ENCODE measurements around the gene HERC5.
"Not testable (repeated sequence)": the region's sequence is repeated elsewhere in the genome, so short reads cannot be mapped to it uniquely, and the experiment has no call there.

The HERC5 gene

DNA sequence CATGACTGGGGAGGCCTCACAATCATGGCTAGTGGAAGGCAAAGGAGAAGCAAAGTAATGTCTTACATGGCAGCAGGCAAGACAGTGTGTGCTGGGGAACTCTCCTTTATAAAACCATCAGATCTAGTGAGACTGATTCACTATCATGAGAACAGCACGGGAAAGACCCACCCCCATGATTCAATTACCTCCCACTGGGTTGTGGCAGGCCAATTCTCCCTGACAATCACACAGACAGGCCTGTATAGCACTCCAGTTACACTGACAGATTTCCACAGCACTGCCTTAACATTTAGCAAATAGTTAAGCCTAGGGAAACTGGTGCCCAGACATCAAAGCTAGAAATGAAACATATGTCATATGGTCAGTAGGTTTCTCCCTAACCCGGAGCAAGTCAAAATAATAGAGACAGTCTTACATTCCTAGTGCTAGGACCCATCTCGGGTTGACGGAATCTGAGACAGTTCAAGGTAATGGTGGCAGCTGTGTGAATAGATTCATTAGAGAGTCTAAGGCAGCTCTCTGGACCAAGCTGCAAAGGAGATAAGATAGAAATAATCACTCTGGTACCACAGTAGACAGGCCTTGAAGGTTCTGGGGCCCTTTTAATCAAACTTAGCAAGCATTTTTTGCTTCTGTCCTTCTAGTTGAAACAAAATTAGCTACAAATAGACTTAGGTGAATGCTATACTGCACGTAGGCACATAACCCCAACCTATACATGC, 9.4 kb upstream of the HERC5 start:
- DNase-seq (ENCODE audit: extremely low read depth, low read depth): no peak
- TF ChIP-seq, protein P1, sequence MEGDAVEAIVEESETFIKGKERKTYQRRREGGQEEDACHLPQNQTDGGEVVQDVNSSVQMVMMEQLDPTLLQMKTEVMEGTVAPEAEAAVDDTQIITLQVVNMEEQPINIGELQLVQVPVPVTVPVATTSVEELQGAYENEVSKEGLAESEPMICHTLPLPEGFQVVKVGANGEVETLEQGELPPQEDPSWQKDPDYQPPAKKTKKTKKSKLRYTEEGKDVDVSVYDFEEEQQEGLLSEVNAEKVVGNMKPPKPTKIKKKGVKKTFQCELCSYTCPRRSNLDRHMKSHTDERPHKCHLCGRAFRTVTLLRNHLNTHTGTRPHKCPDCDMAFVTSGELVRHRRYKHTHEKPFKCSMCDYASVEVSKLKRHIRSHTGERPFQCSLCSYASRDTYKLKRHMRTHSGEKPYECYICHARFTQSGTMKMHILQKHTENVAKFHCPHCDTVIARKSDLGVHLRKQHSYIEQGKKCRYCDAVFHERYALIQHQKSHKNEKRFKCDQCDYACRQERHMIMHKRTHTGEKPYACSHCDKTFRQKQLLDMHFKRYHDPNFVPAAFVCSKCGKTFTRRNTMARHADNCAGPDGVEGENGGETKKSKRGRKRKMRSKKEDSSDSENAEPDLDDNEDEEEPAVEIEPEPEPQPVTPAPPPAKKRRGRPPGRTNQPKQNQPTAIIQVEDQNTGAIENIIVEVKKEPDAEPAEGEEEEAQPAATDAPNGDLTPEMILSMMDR (IDR thresholded peaks at IDR 0.05; ENCODE audit: low read depth, low read length, missing control alignments): no peak
- H3K4me3 ChIP-seq (replicated peaks; ENCODE audit: low read depth, low read length): no peak overlapping the region

DNA sequence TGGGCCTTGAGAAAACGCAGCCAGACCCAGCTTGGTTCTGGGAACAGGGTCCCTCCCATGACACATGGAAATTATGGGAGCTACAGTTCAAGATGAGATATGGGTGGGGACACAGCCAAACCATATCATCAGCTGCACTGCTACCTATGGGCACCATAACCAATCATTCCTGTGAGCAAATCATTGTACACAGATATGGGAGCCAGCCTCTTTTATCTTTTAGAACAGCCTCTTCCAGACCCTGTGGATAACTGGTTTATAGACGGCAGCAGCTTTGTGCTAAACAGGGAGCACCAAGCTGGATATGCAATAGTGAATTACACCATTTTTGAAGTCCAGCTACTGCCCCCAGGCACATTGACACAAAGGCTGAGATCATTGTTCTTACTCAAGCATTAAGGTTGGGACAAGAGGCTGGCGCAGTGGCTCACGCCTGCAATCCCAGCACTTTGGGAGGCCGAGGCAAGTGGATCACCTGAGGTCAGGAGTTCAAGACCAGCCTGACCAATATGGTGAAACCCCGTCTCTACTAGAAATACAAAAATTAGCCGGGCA, 8.6 kb upstream of the HERC5 start:
- not testable (repeated sequence) for DNase-seq (ENCODE audit: extremely low read depth, low read depth); H3K4me3 ChIP-seq (replicated peaks; ENCODE audit: low read depth, low read length)

DNA sequence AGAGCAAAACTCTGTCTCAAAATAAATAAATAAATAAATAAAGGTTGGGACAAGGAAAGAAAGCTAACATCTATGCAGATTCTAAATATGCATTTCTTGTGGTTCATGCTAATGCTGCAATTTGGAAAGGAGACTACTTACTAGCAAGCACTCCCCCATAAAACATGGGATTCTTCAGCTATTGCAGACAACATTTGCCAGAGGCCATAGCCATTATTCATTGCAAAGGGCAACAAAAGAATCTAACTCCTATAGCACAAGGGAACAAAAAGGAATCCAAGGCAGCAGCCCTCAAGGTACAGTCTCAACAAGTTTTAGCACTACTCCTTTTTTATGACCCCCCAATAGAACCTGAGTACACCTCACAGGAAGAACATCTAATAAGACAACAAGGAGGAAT, 8.0 kb upstream of the HERC5 start:
- TF ChIP-seq, protein P1 (IDR thresholded peaks at IDR 0.05; ENCODE audit: low read depth, low read length, missing control alignments): no peak
- no peak for DNase-seq (ENCODE audit: extremely low read depth, low read depth)
- no peak overlapping the region for H3K4me3 ChIP-seq (replicated peaks; ENCODE audit: low read depth, low read length)

DNA sequence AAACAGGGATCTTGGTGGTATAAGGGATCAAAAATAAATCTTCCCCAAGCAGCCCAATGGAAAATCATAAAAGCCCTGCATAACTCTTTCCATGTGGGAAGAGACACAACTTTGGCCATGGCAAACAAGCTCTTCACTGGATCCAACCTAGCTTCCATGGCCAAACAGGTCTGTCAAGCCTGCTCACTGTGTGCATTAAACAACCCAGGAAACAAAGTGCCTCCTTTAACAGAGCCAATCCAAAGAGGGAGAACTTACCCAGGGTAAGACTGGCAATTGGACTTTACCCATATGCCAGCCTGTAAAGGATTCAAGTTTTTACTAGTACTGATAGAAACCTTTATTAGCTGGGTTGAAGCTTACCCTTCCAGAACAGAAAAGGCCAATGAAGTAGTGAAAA, 7.6 kb upstream of the HERC5 start:
- TF ChIP-seq, protein P1 (IDR thresholded peaks at IDR 0.05; ENCODE audit: low read depth, low read length, missing control alignments): no peak
- no peak for DNase-seq (ENCODE audit: extremely low read depth, low read depth)
- H3K4me3 ChIP-seq (replicated peaks; ENCODE audit: low read depth, low read length): no peak overlapping the region

DNA sequence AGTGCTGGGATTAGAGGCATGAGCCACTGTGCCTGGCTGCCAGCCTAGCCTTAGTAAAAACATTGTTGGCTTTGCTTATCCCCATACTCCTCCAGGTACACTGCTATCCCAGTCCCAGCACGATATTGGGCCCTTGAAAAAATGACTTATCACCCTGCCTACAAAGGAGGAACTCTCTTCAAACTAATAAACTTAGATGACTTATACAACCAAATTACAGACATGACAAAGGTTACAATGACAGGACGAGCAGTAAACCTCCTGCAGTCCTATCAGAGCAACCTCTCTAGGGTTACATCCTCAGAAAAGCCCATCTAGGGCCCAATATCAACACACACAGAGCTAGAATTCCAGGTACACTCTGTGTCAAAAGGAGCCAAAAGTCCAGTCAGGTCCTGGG, 5.7 kb upstream of the HERC5 start:
- H3K4me3 ChIP-seq (replicated peaks; ENCODE audit: low read depth, low read length): no peak overlapping the region
- TF ChIP-seq, protein P1 (IDR thresholded peaks at IDR 0.05; ENCODE audit: low read depth, low read length, missing control alignments): no peak
- no peak for DNase-seq (ENCODE audit: extremely low read depth, low read depth)

DNA sequence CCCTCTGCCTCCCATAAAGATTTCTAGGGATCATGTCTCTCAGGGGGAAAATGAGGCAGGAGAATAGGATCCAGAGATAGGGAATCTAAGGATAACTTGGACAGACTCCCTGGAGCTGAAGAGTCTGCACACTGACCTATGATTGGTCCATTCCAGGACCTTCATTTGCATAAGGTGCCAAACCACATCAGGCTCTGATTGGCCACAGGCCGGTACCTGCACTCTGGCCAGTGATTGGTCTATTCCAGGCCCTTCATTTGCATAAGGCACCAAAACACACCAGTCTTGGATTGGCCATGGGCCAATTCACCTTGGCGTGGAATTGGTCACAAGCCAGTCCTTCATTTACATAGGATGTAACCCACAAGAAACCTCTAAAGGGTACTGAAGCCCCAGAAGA, 4.0 kb upstream of the HERC5 start:
- TF ChIP-seq, protein P1 (IDR thresholded peaks at IDR 0.05; ENCODE audit: low read depth, low read length, missing control alignments): no peak
- no peak overlapping the region for H3K4me3 ChIP-seq (replicated peaks; ENCODE audit: low read depth, low read length)
- no peak for DNase-seq (ENCODE audit: extremely low read depth, low read depth)

DNA sequence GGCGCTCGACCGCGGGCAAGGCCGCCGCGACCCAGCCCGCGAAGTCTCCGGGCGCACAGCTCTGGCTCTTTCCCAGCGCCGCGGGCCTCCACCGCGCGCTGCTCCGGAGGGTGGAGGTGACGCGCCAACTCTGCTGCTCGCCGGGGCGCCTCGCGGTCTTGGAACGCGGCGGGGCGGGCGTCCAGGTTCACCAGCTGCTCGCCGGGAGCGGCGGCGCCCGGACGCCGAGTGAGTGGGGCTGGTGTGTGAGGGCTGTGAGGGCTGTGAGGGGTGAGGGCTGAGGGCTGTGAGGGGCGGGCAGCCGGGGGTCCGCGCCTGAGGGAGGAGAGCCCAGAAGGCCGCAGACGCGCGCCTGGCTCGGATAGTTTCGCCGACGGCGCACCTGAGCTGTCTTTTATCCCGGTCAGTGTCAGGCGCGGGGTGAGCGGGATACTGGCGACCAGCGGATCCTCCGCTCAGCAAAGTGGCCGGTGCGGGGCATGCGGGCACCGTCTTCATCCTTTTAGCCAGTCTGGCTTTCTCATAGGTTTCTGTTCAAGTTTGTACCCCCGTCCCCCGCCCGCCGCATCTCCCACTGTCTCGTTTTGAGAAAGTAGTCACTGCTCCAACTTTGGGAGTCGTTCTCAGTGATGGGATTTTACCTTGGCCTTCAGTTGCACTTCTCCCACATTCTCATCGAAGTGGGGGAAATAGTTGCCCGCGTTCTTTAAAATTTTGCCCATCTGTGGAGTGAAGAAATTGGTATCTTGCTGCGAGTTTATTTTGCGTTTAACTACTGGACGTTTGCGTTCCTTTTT, 586 bp downstream of the HERC5 start:
- peak overlapping the region; percentile 45 for H3K4me3 ChIP-seq (replicated peaks; ENCODE audit: low read depth, low read length)
- DNase-seq (ENCODE audit: extremely low read depth, low read depth): no peak
- TF ChIP-seq, protein P1 (IDR thresholded peaks at IDR 0.05; ENCODE audit: low read depth, low read length, missing control alignments): no peak

Measured in HFF-Myc (cell line).